Embryonic facial prominence (tissue), 1 donor: Measurements from ENCODE around the gene NPAS2.
A peak's percentile ranks its signal among the peaks of the same experiment; 100 is the strongest.

Experiments used
- DNase-seq: peaks from one replicate; pipeline ENCODE4 v3.0.0-alpha.2; 2016; ENCODE audit errors: extremely low spot score

Gene NPAS2

DNA sequence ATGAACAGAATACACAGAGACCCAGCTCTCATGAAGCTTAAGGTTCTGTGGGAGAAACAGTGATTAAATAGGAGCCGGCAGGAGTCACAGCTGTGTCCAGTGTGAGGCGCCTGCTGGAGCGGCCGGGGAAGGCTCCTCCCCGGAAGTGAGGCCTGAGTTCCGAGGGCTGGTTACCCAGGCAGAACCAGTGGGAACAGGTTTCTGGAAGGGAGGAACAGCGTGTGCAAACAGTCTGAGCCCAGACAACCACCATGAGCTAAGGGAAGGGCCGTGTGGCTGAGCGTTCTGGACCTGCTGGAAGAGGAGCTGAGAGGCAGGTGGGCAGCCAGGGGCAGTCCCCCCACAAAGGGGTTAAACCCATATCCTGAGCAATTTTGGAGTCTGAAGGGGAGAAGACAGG is 26.0 kb upstream of the NPAS2 start:
- DNase-seq, result no peak

DNA sequence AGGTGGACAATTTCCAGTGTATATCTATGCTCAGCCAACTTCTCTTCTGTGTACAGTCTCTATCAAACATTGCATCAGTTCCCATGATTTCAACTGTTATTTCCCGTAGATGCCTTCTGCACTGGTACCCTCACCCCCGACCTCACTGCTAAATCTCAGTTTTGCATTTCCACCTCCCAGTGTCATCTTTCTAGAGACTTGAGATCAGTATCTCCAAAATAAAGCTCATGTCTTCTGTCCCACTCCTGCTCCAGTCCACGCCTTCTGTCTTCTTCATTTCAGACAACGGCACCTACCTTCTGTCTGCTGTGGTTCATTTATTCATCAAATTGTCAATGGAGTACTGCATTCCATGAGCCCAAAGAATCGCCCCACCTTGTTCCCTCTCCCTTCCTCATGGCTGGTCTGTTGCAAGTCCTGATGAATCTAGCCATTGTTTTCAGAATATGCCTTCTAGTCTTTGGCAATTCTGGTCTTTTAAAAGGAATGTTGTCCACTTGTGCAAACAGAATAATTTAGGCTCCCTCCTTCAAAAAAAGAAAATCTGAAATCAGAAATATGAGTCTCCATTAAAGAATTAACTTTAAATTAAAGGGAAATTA is 23.3 kb upstream of the NPAS2 start:
- DNase-seq, result no peak

DNA sequence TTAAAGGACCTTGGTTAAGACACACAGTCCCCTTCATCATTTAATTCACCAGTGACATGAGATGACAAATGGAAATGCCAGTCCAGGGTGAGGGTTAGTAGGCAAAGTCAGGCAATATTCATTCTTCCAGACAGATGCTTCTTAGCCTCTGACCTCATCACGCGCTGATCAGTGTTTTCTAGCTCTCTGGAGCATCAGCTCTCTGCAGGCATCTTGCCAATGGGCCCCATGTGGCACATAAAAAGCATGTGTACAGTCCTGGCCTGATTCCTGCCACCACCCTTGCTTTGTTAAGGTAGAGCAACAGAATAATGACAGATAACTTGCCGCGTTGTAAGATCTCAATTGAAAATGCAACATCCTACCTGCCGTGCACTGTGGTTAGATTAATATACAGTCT is 20.3 kb upstream of the NPAS2 start:
- DNase-seq, result no peak

DNA sequence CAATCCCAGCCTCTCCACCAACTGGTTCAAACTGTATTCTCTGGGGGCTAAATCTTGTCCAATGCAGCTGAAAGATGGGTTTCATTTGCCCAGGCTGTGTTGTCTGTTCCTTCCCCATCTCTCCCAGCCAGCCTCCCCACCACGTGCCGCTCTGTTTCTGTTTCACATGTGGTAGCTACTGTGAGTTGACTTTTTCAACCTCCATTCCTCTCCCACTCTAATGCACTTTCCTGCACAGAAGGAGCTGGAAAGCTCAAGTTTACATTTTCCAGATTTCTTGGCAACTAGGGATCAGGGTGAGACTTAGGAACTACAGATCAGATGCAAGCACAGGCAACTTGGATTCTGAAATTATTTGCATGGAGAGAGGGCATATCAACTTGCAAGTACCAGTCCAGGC is 19.0 kb upstream of the NPAS2 start:
- DNase-seq, result no peak

DNA sequence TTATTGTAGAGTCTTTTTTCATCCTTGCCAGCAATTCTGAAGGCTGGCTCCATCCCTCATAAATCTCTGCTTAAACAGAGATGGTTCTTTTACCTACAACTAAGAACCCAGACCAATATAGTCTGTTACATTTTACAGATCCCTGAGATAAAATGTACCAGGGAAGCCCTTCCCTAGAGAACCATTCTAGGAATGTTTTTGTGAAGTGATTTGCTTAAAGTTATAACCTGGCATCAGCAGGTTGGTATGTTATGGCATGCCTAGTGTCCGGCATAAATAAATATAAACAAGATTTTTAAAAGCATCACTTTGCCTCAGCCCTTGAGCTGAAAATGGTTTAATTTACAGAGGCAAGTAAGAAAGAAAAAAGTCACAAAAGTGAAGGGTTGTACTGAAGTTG is 18.5 kb upstream of the NPAS2 start:
- DNase-seq, result no peak

DNA sequence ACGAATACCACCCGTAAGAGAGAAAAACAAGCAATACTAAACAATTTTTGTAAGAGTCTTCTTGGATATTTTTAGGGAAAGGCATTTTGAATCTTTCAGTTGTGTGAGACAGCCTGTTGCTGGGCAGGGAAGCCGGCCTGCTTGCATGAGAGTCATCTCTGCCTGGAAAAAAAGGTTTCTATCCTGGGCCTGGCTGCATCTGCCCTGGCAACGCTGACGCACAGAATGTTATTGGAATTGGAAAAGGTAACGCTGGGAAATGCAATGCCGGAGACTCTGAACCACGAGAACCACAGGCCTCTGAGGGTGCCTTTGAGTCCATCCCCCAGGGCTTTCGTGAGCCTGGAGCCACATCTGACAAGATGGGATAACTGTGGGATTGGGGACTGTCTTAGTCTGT is 17.9 kb upstream of the NPAS2 start:
- no peak for DNase-seq

DNA sequence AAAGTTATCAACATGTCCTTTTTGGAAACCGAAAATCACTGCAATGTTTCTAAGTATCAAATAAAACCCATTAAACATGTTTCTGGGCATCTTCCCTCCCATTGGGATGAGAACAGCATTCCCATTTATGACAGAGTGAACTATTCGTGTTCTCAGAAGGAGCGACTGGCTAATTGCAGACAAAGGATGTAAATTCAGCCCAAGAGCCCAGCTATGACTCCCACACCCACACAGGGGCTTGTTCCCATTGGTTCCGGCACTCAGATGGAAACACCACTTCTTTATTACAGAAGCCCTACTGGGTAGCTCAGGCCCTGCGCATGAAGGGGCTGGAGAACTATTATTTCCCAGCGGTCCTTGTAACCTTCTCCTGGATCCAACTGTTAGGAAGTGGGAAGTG is 16.6 kb upstream of the NPAS2 start:
- no peak for DNase-seq

DNA sequence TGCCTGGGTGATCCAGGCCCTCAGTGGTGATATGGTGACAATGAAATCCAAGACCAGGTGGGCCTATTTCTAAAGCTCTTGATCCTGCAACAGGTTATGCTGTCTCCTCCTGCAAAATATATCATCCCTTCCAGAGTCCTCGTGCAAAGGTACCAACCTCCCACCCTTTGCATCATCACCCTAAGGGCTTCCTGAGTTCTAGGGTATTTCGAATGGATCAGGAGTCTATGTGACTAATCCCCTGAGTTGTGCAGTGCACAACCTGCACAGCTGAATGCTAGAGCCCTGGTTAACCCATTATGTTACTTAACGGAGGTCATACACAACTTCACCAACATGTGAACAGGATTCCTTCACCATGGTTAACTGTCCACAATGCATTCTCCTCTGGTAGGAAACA is 13.4 kb upstream of the NPAS2 start:
- no peak for DNase-seq

DNA sequence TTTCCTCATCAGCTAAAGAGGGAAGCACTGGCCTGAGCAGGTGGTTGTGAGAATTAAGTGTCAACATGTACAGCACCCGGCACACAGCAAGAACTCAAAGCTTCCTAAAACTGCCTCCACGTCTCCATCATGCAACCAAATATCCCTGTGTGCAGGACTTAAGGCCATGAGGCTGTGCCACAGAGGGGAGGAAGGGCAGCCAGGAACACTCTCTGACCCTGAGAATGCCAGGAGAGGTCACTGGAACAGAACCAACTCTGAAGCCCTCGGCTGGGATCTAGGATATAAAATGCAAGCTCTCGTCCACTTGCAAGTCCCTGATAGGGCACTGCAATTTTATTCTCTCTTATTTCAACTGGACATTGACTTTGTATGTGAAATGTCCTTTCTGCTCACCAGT is 12.2 kb upstream of the NPAS2 start:
- no peak for DNase-seq

DNA sequence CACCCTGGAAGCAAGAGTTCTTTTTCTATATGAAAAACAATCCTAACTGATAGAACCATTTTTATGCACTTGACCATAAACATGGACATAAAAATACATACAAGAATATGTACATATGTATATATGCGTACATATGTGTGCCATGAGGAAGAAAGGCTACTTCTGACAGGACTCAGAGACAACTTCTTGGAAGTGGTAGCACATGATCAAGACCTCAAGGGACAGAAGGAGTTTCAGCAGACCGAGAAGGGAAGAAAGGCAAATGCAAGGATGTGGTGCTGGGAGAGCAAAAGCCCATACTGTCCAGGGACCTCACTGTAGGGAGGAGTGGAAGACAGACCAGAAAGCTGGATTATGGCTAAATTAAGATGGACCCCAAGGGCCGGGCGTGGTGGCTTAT is 11.4 kb upstream of the NPAS2 start:
- DNase-seq, result no peak

DNA sequence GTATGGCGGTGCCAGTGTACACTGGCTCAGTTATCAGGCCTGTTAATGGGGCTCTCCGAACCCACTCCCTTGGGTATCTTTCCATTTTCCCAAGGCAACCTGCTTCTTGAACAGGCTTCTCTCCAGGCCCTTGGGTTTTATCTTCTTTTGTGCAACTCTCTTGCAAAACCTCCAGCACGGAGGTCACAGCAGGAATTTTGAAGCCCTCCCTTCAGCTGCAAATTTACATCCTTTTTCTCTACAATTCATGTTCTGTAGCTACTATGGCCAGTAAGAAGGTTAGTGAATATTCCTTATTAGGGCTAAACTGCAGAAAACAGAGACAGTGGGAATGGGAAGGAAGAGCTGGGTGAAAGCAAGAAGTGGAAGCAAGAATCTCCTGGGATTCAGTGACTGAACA is 10.4 kb upstream of the NPAS2 start:
- DNase-seq, result no peak

DNA sequence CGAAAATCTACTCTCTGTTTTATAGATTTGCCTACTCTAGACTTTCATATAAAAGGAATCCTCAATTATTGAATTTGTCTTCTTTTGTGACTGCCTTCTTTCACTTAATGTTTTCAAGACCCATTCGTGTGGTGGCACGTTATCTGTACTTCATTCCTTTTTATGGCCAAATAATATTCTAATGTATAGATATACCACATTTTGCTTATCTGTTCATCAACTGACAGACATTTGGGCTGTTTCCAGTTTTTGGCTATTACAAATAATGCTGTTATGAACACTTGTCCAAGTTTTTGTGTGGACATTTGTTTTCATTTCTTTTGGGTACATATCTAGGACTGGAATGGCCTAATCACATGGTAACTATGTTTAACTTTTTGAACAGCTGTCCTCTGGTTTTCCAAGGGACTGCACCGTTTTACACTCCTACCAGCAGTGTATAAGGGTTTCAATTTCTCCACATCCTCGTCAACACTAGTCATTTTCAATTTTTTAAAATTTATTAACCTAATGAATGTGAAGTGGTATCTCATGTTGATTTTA is 9.3 kb upstream of the NPAS2 start:
- DNase-seq, result no peak

DNA sequence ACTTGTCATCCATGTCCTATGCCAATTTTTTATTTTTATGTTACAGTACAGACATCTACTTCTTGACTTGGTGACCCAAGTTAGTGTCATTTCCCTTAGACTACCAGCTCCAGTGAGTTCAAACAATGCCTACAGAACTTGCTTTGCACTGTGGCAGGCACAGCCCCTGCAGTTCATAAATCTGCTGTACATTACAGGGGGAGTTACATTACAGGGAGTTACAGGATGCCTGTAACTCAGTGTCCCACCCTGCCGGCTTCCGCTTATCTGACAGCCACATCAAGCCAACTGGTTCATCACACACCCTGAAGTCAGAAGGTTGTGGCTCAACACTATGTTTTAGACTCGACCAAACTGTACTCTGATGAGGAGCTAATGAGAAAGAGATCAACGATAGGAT is 7.8 kb upstream of the NPAS2 start:
- DNase-seq, result no peak

DNA sequence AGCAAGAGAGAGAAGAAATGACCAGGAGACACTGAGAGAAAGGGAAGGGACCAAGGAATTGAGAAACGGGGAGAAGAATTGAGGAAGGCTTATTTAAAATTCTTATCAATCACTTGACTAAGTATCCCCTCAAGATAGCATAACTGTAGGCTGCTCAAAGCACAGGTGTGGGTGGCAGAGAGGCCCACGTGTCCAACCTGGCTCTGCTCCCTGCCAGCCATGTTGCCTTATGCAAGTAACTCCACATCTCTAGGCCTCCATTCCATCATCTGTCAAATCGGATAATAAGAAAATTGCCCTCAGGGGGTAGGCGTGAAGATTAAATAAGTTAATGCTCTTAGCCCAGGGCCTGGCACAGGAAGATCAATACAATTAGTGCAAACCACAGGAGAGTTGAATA is 7.4 kb upstream of the NPAS2 start:
- no peak for DNase-seq

DNA sequence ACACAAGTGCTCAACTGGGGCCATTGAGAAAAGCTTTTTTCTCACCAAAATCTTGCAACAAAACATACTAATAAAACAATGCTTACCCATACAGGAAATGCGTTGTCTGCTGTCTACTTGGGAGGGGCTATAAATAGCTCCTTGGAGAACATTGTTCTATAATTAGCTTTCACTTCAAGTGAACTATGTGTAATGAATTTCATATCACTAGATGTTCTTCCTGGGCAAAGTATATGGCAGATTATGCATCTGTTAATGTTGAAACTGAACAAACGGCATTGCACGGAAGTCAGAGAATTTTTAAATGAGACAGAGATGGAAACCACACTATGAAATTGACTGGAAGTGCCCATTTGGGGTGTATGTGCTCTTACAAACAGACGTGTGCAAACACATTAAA is 6.4 kb upstream of the NPAS2 start:
- no peak for DNase-seq

DNA sequence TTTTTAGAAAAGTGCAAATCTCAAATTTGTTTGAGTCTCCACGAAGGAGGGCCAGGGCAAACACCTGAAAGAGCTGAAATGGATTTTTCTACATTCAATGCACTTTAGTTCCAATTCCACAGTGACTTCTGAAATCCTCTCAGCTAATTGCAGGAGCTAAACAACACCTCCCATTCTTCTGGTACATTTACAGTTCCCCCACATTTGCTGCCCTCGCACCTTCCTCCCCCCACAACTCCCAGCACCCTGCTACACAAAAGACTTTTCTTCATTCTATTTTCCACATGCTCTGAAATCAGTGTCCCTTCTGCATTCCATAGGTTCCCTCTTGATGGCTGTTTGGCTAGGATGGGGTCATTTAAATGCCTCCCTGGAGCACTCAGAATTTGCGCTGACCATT is 5.9 kb upstream of the NPAS2 start:
- DNase-seq, result no peak

DNA sequence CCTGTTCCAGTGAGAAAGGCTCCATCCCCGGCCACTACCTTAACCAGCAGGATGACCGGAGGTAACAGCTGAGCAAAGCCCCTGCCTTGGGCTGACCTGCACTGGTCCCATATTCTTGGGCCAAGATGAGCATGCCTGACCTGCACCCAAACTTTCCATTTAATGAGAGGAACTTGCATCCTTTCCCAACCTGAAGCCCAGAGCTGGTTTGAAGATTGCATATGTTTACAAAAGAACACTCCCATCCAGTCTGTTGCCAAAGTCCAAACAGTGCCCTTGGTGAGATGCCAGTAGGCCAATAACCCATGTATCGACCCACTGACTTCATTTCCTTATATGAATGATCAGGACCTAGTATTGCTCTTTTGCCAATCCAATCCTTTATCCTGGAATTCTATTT is 5.5 kb upstream of the NPAS2 start:
- DNase-seq, result no peak

DNA sequence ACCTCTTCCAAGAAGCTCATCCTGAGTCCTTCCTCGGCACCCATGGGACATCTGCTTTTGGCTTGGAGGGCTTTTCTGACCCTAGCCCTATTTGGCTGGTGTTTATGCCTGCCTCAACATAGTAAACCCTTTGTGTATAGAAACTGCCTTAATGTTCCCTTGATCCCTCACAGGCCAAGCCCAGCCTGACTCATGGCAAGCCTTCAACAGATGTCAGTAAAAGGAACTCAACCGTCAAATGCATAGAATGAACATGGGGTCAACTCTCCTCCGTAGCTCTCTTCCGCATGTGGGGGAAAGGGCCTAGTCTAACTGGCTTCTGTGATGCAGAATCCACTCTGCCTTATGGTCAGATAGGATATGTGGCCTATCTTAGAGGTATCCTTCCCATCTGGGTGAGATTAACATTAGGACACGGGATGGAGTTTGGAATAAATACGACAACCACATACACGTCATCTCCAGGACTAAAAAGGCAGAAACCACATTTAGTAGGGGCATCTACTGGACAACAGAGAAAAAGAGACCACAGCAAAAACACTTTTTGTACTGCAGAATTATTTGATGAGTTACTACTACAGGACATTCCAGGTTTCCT is 2.5 kb upstream of the NPAS2 start:
- no peak for DNase-seq

DNA sequence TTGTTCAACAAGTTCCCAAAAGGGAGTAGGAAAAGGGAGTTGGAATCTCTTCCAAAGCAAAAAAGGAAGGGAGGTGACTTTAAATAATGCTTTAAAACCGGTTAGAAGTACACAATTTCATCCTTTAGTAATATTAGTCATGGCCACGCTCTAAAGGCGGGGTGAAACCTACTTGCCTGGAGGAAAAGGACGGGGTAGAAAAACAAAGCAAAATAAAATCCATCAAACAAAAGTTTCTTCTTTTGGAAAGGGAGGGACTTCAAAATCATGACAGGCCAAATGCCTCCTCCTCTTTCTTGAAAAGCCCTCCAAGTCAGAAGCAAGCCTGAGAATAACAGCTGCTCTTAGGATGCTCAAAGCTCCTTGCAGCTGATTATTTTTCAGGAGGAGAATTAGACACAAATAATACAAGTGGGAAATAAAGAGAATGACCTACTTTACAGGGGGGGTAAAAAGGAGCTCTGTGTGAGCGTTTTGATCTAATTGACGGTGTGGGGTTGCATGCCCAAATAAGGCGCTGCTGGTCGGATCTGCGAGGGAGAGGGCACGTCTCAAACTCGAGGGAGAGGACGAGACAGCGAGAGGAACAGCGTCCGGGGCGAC is 1.8 kb upstream of the NPAS2 start:
- no peak for DNase-seq

DNA sequence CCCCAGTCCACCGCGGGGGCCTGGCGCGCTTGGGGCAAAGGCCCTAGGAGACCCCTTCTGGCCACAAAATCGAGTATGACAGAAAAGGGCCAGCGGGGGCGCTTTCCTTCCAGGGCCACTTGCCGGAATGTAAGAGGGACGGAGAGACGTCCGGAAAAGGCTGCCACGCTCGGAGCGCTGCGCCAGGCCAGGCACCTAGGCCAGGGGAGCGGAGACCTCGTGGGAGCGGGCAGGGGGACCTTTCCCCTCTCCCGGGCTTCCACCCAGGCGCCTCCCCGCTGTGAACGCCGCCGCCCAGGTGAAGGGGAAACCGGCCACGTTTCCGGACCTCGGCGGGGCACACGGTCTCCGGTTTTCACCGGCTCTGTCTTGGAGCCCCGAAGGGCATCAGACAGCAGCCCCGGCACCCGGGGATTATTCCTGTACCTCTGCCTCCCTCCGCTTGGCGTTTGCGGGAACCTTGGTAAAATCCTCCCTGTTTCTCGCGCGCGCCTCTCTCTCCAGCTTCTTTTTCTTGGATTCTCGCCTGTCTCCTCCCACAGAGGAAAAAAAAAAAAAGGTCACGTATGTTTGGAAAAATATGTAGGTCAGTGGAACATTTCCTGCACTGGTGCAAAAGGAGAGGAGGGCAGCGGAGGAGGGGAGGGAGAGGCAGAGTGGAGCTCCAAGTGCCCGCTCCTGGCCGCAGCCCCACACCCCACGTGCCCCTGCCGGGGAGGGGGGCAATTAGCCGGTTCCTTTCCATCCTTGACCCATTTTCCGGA is 1.2 kb upstream of the NPAS2 start:
- peak; percentile 66 for DNase-seq

DNA sequence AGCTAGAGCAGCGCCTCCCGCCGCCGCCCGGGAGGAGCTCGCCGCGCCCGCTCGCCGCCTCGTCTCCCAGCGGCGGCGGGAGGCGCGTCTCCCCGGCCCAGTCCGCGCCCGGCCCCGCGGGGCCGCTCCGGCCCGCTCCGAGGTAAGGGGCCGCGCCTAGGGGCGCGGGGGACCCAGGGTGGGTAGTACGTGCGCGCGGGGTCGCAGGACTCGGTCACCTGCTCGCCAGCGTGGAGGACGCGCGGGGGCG is 259 bp downstream of the NPAS2 start:
- no peak for DNase-seq

DNA sequence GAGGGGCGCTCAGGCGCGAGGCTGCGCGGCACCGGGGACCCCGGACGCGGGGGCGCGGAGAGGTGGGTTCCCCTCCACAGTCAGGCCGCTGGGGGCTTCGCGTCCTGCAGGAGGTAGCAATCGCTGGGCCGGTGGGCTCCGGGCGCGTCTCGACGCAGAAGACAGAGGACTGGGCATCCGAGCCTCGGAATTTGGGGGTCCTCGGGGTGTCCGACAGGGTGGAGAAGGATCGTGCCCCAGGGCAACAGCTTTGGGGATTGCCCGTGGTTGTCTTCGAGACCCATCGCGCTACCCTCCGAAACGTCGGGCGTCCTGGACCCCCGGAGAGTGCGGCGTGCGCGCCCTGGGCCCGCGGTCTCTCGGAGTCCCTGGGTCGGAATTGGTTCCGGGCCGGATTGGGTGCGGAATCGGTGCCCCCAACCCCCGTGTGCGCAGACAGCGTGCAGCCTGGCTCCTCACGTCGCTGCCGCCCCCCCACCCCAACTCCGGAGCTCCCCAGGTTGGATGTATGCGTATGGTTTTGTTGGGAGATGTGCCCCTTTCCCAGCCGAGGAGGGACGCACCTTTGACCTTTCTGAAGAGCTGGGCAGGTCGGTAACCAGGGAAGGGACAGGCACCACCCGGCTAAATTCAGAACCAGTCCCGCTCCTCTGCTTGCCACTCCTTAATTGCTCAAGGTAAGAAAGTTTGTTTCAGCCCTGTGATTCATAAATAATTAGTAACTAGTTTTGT is 750 bp downstream of the NPAS2 start:
- DNase-seq, result no peak
